H7 (cell line): ENCODE measurements around the gene BTBD9. TPM values are rescaled to one million over a fixed set of nuclear protein-coding genes. Genes with fewer than 3 reads are reported as not detected.
"Not testable (repeated sequence)": the region's sequence is repeated elsewhere in the genome, so short reads cannot be mapped to it uniquely, and the experiment has no call there.

Experiments used
- DNase-seq: peaks from one replicate; pipeline ENCODE4 v3.0.0; 2012
- H3K27me3 ChIP-seq: 2 replicates; pipeline ENCODE4 v1.6.0; 2011; ENCODE audit warnings: mild to moderate bottlenecking, low read length; ENCODE audit not compliant: control insufficient read depth, insufficient read depth
- H3K36me3 ChIP-seq: replicated peaks from 2 replicates; pipeline ENCODE4 v1.5.1; 2011; ENCODE audit warnings: low read length; ENCODE audit not compliant: control insufficient read depth, insufficient read depth
- H3K4me3 ChIP-seq: 2 replicates; pipeline ENCODE4 v1.5.1; 2011; ENCODE audit warnings: low read depth, mild to moderate bottlenecking, control low read depth, low read length, moderate library complexity; ENCODE audit not compliant: insufficient read depth
- total RNA-seq: library from RNA; depleted of rRNA; stranded (reverse); fragments of >200 nt; shearing (Covaris generic); gene quantifications from 2 replicates; pipeline ENCODE4 v1.2.3, GENCODE V29; 2014

The BTBD9 gene
- total RNA-seq, 1 experiment from 2014 or later = 5.0 TPM

DNA sequence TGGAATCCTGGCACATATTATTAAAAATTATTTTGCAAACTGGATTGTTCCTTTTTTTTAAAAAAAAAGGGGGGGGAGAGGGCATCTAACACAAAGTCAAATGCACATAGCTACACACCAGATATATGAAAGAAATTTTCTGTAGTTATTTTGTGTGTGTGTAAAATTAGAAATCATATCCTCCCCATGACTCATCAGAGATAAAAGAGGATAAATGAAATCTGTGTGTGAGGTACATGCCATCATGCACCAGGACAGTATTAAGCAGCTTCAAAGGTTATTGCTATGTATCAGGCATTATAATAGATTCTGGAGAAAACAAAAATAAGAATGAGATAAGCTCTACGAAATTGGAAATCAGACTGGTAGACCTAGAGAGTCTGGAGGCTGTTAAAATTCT lies 5.2 kb downstream of the BTBD9 start:
- no peaks in the 10 kb centered on the region for H3K27me3 ChIP-seq
- no peaks in the 10 kb centered on the region for H3K36me3 ChIP-seq
- no peak overlapping the region for H3K4me3 ChIP-seq
- DNase-seq = no peak

DNA sequence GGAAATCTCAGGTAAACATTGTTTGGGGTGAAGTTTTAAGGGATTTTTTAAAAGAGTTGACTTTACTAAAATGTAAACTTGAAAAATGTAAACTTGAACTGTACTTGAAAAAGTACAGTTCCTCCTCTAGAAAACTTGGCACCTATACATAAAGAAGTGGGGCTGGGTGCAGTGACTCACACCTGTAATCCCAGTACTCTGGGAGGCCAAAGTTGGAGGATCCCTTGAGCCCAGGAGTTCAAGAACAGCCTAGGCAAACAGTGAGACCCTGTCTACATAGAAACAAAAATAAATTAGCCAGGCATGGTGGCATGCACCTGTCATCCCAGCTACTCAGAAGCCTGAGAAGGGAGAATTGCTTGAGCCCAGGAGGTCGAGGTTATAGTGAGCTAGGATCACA lies 7.2 kb downstream of the BTBD9 start:
- no peak for DNase-seq
- H3K36me3 ChIP-seq = no peaks in the 10 kb centered on the region
- no peak overlapping the region for H3K4me3 ChIP-seq
- H3K27me3 ChIP-seq = no peaks in the 10 kb centered on the region

GRCh38 chr6:38631186-38631783 lies 8.4 kb downstream of the BTBD9 start:
- H3K36me3 ChIP-seq = no peaks in the 10 kb centered on the region
- no peak overlapping the region for H3K4me3 ChIP-seq
- H3K27me3 ChIP-seq = no peaks in the 10 kb centered on the region
- DNase-seq = no peak

GRCh38 chr6:38625217-38625616 lies 14.5 kb downstream of the BTBD9 start:
- no peak for DNase-seq
- Histone ChIP-seq H3K4me3 (no peak overlapping the region), H3K36me3 (no peaks in the 10 kb centered on the region), H3K27me3 (no peaks in the 10 kb centered on the region)

- H3K4me3 ChIP-seq = not testable (repeated sequence)
These were observed 20.4 kb downstream of the BTBD9 start for GRCh38 chr6:38619342-38619741.

DNA sequence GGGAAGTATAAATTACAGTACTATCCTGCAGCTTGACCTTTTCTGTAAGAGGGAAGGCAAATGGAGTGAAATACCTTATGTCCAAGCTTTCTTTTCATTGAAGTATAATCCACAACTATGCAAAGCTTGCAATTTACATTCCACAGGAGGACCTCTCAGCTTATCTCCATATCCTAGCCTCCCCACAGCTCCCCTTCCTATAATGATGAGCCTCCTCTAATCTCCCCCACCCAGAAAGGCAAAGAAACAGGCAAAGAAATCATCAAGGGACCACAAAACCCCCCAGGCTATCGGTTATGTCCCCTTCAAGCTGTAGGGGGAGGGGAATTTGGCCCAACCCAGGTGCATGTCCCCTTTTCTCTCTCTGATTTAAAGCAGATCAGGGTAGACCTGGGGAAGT lies 21.4 kb downstream of the BTBD9 start:
- not testable (repeated sequence) for H3K36me3 ChIP-seq, H3K4me3 ChIP-seq, DNase-seq, H3K27me3 ChIP-seq

More at GRCh38 chr6:38619342-38619741, 20.4 kb downstream of the BTBD9 start:
- not testable (repeated sequence) for H3K27me3 ChIP-seq, DNase-seq, H3K36me3 ChIP-seq

- Histone ChIP-seq H3K36me3 (no peaks in the 10 kb centered on the region), H3K4me3 (no peak overlapping the region), H3K27me3 (no peaks in the 10 kb centered on the region)
- no peak for DNase-seq
These were observed 21.9 kb downstream of the BTBD9 start for GRCh38 chr6:38617856-38618255.

DNA sequence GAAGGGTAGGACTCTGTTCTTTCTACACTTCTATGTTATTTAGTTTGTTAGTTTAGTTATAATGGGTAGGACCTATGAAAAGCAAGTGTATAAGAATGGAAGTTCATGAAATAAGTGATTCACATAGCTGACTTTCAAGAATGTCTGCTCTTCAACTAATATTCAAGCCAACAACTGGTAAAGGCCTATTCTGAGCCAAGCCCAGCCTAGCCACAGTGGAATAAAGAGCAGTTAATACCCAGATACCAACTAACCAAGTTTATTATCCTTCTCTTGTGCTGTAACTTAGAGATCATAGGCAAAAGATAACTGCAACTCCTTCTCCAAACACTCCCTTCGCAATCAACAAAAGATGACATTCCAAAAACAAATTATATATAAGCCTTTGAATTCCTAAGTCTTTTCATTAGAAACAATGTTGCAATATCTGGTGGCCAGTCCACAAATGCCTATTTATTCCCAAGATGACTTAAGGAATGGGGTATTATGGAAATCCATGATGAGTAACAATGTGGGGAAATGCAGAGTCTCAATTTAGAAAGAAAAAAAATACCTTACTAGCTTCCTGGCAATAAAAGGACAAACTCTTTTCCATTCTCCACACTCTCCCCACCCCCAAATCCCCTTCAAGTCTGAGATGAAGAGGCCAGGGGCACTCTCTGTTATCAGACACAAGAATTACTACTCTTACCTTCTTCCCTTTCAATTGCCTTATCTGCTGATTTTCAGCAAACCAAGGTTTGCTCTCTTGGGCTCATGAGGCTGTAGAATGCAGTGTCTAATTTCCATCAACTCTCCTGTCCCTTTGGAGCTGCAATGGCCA lies 27.4 kb downstream of the BTBD9 start:
- no peaks in the 10 kb centered on the region for H3K27me3 ChIP-seq
- no peak for DNase-seq

DNA sequence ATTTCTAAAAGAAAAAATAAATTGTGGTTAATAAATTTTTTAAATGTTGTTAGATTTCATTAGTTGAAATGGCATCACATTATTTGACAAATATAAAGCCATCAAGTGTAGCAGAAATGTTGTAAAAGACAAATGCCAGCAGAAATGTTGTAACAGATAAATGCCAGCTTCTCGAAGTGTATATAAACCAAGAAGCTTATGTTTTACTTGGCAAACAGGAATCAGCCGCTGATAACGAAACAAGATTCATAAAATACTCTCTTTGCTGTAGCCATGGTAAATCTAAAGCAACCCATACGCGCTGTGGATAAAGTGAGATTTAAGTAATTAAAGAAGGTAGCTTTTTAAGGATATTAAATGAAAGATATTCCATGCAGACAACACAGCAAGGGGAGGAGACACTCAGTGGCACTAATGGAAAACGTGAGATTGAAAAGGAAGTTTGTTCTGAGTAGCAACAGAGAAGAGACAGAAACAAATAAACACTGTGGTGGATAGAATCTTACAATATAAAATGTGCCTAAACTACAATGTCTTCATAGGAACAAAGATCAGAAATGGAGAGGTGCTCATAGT lies 29.6 kb downstream of the BTBD9 start:
- Histone ChIP-seq H3K4me3 (no peak overlapping the region), H3K27me3 (no peaks in the 10 kb centered on the region), H3K36me3 (no peaks in the 10 kb centered on the region)
- no peak for DNase-seq

More for the DNA sequence above, 27.4 kb downstream of the BTBD9 start:
- H3K36me3 ChIP-seq = no peaks in the 10 kb centered on the region
- no peak overlapping the region for H3K4me3 ChIP-seq

GRCh38 chr6:38604700-38605099 lies 35.0 kb downstream of the BTBD9 start:
- Histone ChIP-seq H3K27me3 (no peaks in the 10 kb centered on the region), H3K4me3 (no peak overlapping the region), H3K36me3 (no peaks in the 10 kb centered on the region)
- no peak for DNase-seq

DNA sequence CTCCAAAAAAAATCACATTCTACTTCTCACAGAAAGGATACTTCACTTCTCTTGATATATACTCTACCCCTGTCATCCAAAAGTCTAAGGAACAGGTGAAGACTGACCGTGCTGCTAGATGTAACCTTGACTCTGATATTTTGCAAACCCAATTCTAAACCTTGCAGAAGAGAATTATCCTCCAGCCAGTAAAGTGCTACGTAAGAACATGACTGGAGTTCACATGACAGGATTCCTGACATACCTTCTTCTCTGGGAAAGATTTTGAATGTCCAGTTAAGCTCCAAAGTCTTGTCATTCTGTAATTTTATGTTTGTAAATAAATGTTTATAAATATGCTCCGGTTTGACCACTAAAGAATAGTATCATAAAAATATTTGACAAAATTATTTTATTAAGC lies 35.8 kb downstream of the BTBD9 start:
- Histone ChIP-seq H3K36me3 (no peaks in the 10 kb centered on the region), H3K27me3 (no peaks in the 10 kb centered on the region), H3K4me3 (no peak overlapping the region)
- DNase-seq = no peak

DNA sequence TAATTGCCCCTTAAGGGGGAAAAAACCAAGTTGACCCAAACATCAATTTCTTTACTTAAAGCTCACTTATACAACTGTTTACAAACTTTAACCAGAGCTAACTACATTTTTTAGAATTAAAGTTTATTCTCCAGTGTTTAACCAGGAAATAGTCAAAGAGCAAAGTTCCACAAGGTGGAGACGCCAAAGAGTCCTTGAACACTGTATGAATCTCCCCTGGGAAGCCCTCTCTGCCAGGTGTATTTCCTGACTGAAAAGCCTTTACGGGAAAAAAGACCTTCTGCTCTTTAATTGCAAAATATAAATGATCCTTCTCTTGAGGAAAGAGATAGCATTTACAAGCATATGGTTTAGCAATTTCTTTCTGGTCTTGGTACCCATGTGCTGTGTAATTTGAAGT lies 36.2 kb downstream of the BTBD9 start:
- Histone ChIP-seq H3K27me3 (no peaks in the 10 kb centered on the region), H3K36me3 (no peaks in the 10 kb centered on the region), H3K4me3 (no peak overlapping the region)
- no peak for DNase-seq

GRCh38 chr6:38599966-38600550 lies 39.7 kb downstream of the BTBD9 start:
- Histone ChIP-seq H3K4me3 (no peak overlapping the region), H3K36me3 (no peaks in the 10 kb centered on the region), H3K27me3 (no peaks in the 10 kb centered on the region)
- no peak for DNase-seq

DNA sequence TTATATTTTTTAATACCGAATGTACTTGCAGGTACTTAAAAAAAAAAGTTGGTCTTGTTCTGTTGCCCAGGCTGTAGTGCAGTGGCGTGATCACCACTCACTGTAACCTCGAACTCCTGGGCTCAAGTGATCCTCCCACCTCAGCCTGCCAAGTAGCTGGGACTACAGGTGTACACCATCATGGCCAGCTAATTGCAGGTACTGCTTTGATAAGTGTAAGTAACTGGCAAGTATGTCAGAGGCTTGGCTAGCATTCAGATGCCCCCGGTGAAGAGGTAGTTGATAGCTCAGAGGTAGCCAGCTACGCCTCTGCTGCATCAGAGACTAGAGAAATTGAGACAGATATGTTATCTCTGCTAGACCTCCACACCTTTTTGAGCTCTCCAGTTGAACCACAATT lies 40.5 kb downstream of the BTBD9 start:
- H3K36me3 ChIP-seq = no peaks in the 10 kb centered on the region

More for the DNA sequence above, 40.5 kb downstream of the BTBD9 start:
- no peak overlapping the region for H3K4me3 ChIP-seq
- no peak for DNase-seq
- H3K27me3 ChIP-seq = no peaks in the 10 kb centered on the region
